Measurements from ENCODE around the gene ATG10.

GRCh38 chr5:81969226-81969625 lies 2.6 kb upstream of the ATG10 start:
- TF ChIP-seq, protein P1, sequence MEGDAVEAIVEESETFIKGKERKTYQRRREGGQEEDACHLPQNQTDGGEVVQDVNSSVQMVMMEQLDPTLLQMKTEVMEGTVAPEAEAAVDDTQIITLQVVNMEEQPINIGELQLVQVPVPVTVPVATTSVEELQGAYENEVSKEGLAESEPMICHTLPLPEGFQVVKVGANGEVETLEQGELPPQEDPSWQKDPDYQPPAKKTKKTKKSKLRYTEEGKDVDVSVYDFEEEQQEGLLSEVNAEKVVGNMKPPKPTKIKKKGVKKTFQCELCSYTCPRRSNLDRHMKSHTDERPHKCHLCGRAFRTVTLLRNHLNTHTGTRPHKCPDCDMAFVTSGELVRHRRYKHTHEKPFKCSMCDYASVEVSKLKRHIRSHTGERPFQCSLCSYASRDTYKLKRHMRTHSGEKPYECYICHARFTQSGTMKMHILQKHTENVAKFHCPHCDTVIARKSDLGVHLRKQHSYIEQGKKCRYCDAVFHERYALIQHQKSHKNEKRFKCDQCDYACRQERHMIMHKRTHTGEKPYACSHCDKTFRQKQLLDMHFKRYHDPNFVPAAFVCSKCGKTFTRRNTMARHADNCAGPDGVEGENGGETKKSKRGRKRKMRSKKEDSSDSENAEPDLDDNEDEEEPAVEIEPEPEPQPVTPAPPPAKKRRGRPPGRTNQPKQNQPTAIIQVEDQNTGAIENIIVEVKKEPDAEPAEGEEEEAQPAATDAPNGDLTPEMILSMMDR (IDR thresholded peaks at IDR 0.05) = no peak
- TF ChIP-seq ZFX (IDR thresholded peaks at IDR 0.05; ENCODE audit: borderline replicate concordance) = no peak

Measured in 22Rv1 (cell line).